Central memory CD8-positive, alpha-beta T cell (primary cell): ENCODE data around the gene PRM2.
A peak's percentile ranks its signal among the peaks of the same experiment; 100 is the strongest.
"Not testable (repeated sequence)": the region's sequence is repeated elsewhere in the genome, so short reads cannot be mapped to it uniquely, and the experiment has no call there.

Experiments
- ATAC-seq: fragments of 150-1000 bp; cut with Tn5 transposase; replicated peaks from 2 replicates; pipeline ENCODE4 v1.10.0; 2022; ENCODE audit warnings: mild to moderate bottlenecking, moderate FRiP score, moderate number of reproducible peaks; ENCODE audit not compliant: poor library complexity, severe bottlenecking; ENCODE audit errors: extremely low read depth
- DNase-seq, 2 donors: peaks; one replicate each; pipeline ENCODE4 v3.0.0; 2021; ENCODE audit warnings: low spot score in 2 of 2
- H3K27ac Mint-ChIP-seq: one replicate; pipeline ENCODE4 v1.8.0; 2022; ENCODE audit warnings: low read depth, mild to moderate bottlenecking, moderate library complexity, mixed read lengths
- H3K27me3 Mint-ChIP-seq: one replicate; pipeline ENCODE4 v1.8.0; 2022; ENCODE audit warnings: mixed read lengths
- H3K36me3 Mint-ChIP-seq: one replicate; pipeline ENCODE4 v1.8.0; 2022; ENCODE audit warnings: mild to moderate bottlenecking, moderate library complexity, mixed read lengths; ENCODE audit not compliant: insufficient read depth
- H3K4me1 Mint-ChIP-seq: one replicate; pipeline ENCODE4 v1.8.0; 2022; ENCODE audit warnings: mixed read lengths
- H3K4me3 Mint-ChIP-seq: one replicate; pipeline ENCODE4 v1.8.0; 2022; ENCODE audit warnings: mild to moderate bottlenecking, moderate library complexity, mixed read lengths
- H3K9me3 Mint-ChIP-seq: one replicate; pipeline ENCODE4 v1.8.0; 2022; ENCODE audit warnings: mixed read lengths

PRM2 gene

DNA sequence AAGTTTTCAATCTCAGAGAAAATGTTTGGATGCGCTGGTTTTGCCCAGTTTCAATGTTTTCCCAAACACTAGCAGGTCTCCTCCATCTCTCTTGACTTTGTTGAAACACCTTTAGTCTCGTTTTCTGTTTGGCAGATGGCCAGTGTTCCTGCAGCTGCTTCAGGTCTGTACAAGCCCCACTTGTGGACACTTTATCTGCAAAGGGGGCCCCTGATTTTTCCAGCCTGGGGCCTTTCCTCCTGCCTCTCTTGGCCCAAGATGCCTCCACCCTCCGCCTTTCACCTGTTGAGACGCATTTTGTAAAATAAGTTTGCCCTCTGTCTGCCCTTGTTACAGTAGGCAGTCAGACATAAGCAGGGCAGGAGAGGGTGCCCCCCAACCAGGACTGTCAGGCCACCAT is 26.7 kb upstream of the PRM2 start:
- H3K36me3 Mint-ChIP-seq: no peaks in the 10 kb centered on the region
- no peak for DNase-seq

DNA sequence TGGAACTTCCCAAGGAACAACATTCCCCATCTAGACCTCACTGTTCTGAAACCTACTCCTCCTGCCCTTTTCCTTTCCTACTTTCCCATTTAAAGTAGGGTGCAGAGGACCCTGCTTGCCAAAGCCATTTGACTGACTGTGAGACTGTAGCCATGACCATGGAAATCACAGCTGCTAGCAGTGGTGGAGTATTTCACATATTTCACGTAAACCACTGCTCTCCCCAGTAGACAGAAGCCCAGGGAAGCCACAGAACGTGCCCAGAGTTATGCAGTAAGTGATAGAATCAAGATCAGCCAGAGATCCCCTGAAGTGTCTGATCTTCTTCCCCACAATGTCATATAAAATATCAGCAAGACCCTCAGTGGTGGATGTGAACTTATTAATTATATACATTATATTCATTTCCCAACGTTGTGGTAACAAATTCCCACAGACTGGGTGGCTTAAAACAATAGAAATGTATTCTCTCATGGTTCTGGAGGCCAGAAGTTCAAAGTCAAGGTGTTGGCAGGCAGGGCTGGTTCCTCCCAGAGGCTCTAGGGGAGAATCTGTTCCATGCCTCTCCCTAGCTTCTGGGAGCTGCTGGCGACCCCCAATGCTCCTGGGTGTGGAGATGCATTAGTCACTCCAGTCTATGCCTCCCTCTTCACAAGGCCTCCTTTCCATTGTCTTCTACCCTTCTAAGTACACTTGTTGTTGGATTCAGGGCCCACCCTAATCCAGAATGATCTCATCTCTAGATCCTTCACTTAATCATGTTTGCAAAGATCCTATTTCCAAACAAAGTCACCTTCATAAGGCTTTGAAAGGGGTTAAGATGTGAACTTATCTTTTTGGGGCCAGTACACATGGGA is 25.6 kb upstream of the PRM2 start:
- ATAC-seq (no peak), DNase-seq (no peak)
- Mint-ChIP-seq H3K9me3 (no peaks in the 10 kb centered on the region), H3K4me1 (peaks cover 13% of the 10 kb centered on the region), H3K4me3 (no peak overlapping the region), H3K36me3 (no peaks in the 10 kb centered on the region), H3K27ac (no peak overlapping the region), H3K27me3 (no peaks in the 10 kb centered on the region)

More for the DNA sequence above, 26.7 kb upstream of the PRM2 start:
- H3K27me3 Mint-ChIP-seq: no peaks in the 10 kb centered on the region
- no peak for ATAC-seq
- peaks cover 2% of the 10 kb centered on the region for H3K4me1 Mint-ChIP-seq
- no peak overlapping the region for H3K4me3 Mint-ChIP-seq
- H3K9me3 Mint-ChIP-seq: no peaks in the 10 kb centered on the region
- H3K27ac Mint-ChIP-seq: no peak overlapping the region

DNA sequence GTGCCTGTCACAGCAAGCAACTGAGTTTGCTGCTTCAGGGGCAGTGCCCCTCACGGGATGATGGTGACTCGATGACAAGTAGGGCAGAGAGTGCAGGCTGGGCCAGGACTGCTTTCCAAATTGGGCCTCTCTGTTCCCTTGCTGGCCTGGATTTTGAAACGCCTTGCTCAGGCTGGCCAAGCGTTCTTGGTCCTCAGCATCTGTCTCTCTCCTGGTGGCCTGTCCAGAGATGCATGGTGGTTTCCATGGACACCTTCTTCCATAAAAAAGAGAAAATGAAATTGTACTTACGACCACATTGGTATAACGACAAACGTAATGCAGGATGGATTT is 24.2 kb upstream of the PRM2 start:
- no peak for DNase-seq
- Mint-ChIP-seq H3K4me1 (peaks cover 14% of the 10 kb centered on the region), H3K27me3 (no peaks in the 10 kb centered on the region), H3K9me3 (no peaks in the 10 kb centered on the region), H3K4me3 (no peak overlapping the region), H3K36me3 (no peaks in the 10 kb centered on the region), H3K27ac (no peak overlapping the region)
- no peak for ATAC-seq

DNA sequence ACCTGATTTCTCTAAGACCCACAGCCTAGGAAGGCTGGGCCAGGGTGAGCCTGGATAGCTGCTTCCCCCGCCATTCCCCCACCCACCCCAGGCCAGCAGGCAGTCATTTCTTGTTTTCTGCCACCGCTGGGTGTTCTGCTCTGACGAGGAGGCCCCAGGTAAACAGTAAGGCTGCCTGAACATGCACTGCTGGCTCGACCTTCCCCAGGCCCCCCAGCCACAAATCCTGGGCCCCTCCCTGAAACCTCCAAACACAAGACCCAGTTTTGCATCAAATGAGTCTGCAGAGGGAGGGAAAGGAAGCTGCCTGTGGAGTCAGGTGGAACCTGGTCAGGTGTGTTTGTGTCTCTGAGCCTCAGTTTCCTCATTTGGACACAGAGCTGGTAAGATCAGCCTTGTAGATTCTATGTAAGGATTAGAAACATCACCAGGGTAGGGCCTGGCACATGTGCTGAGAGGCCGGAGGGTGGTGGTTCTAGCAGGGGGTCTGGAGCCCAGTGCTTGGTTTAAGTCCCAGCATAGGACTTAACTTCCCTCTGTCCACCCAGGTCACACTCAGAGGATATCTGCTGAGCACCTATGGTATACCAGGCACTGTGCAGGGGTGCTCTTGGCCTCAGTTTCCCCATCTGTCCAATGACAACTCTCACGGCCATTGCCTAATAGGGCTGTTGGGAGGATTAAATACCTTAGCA is 23.7 kb upstream of the PRM2 start:
- no peaks in the 10 kb centered on the region for H3K27me3 Mint-ChIP-seq
- H3K4me1 Mint-ChIP-seq: peaks cover 14% of the 10 kb centered on the region
- H3K36me3 Mint-ChIP-seq: no peaks in the 10 kb centered on the region
- DNase-seq: no peak
- H3K9me3 Mint-ChIP-seq: no peaks in the 10 kb centered on the region
- no peak overlapping the region for H3K27ac Mint-ChIP-seq
- no peak overlapping the region for H3K4me3 Mint-ChIP-seq
- ATAC-seq: no peak

DNA sequence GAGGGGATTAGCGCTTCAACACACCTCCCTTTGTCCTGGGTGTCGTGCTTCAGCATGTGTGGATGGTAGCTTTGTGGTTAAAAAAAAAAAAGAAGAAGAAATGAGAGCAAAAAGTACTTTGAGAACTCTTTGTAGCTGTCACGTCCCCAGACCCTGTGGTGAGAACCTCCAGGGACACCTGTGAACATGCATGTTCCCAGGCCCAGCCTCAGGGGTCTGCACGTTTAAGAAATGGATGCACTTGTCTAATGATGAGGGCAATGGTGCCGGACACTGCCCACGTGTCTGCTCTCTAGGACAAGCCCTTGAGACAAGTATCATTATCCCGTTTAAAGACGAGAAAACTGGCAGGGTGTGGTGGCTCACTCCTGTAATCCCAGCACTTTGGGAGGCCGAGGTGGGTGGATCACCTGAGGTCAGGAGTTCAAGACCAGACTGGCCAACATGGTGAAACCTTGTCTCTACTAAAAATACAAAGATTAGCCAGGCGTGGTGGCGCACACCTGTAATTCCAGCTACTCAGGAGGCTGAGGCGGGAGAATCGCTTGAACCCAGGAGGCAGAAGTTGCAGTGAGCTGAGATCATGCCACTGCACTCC is 22.8 kb upstream of the PRM2 start:
- not testable (repeated sequence) for H3K9me3 Mint-ChIP-seq, H3K4me3 Mint-ChIP-seq, H3K27me3 Mint-ChIP-seq, H3K36me3 Mint-ChIP-seq, H3K27ac Mint-ChIP-seq, ATAC-seq, DNase-seq
- H3K4me1 Mint-ChIP-seq: peaks cover 14% of the 10 kb centered on the region

DNA sequence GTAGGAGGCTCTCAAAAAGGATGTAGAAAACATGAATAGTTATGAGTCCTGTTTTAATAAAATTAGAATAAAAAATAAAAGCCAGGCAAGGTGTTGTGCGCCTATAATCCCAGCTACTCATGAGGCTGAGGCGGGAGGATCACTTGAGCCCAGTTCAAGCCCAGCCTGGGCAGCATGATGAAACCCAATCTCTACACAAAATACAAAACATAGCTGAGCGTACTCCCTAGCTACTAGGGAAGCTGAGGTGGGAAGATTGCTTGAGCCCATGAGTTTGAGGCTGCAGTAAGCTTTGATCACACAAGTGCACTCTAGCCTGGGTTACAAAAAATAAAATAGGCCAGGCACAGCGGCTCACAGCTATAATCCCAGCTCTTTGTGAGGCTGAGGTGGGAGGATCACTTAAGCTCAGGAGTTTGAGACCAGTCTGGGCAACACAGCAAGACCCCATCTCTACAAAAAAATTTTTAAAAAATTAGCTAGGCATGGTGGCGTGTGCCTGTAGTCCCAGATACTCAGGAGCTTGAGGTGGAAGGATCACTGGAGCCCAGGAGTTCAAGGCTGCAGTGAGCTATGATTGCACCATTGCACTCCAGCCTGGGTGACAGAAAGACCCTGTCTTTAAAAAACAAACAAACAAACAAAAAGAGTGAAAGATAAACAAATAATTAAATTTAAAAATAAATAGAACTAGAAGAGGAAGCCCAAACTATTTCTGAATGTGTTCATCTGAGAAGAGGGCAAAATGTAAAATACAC is 22.0 kb upstream of the PRM2 start:
- ATAC-seq (no peak), DNase-seq (no peak)
- Mint-ChIP-seq H3K4me3 (peak overlapping the region; percentile 67), H3K27ac (no peak overlapping the region), H3K4me1 (peaks cover 14% of the 10 kb centered on the region), H3K27me3 (peaks cover 8% of the 10 kb centered on the region), H3K9me3 (no peaks in the 10 kb centered on the region), H3K36me3 (no peaks in the 10 kb centered on the region)

DNA sequence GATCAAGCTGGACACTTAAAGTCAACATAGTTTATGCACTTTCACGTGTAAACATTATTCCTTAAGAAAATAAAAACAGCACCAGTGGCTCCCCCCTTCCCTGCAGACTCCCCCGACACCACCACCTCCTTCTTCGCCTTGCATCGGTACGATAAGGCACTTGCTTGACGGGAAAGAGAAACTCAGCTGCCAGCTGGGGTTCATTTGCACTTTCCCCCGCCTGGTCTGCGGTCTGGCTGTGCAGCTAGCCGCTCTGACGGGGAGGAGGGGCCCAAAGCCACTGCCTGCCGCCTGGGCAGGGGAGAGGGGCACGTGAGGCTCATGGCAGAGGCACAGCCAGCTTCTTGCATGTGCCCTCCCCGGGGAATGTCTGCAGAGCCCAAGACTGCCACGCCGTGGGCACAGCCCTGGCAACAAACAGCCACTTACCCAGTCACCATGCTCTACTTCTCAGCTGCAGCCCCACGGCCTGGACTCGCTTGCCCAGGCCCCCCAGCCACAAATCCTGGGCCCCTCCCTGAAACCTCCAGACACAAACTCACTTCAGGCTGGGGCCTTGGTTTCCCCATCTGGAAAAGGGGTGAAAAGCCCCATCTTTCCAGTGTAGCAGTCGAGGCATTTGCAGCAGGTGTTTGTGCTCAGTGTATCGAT is 21.3 kb upstream of the PRM2 start:
- Mint-ChIP-seq H3K27me3 (peaks cover 15% of the 10 kb centered on the region), H3K4me3 (peak overlapping the region; percentile 67), H3K27ac (no peak overlapping the region), H3K9me3 (no peaks in the 10 kb centered on the region), H3K4me1 (peaks cover 14% of the 10 kb centered on the region), H3K36me3 (no peaks in the 10 kb centered on the region)
- ATAC-seq (peak; percentile 88), DNase-seq (peak; percentile 53 to 70)

DNA sequence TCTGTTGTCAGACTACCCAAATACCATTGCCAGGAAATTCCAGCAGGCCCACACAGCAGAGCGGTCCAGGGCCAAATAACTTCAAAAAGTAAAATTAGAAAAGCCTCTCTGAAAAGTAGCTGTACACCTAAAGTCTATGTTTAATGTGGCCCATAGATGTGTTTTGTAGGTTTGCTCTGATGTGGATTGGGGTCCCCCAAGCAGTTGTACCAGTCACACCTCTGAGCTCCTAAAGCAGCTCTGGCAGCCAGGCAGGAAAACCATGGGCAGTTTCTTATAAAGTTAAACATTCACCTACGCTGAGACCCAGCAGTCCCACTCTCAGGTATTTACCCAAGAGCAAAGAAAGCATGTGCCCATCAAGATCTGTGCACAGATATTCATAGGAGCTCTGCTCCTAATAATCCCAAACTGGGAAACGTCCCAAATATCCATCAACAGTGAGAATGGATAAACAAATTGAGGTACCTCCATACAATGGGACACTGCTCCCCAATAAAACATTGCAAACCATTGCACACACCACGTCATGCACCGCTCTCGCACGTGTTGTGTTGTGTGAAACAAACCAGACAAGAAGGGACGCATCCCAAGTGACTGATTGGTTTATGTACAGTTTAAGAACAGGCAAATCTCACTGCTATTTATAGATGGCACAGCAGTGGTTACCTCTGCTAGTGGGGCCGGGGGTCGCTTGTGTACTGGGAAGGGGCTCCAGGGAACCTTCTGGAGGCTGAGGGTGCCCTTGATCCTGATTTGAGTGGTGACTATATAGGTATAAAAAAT is 20.6 kb upstream of the PRM2 start:
- Mint-ChIP-seq H3K4me3 (peak overlapping the region; percentile 67), H3K4me1 (peaks cover 14% of the 10 kb centered on the region), H3K36me3 (no peaks in the 10 kb centered on the region), H3K9me3 (no peaks in the 10 kb centered on the region), H3K27ac (no peak overlapping the region), H3K27me3 (peaks cover 21% of the 10 kb centered on the region)
- ATAC-seq (no peak), DNase-seq (no peak)

DNA sequence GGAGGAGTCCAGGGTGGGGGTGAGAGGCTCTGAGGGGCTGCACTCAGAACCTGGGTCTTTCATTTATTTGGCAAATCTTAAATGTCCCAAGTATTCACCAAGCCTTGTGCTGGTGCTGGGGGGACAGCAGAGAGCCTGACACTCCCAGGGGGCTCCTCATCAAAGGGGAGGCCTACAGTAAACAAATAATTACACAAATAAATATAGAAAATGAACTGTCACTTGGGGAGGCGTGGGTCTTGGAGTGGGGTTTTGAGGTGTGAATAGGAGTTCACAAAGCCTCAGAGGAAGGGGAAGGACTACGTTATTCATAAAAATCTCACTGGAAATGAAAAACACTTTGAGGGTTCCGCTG is 20.0 kb upstream of the PRM2 start:
- Mint-ChIP-seq H3K36me3 (no peaks in the 10 kb centered on the region), H3K27ac (no peak overlapping the region), H3K9me3 (no peaks in the 10 kb centered on the region), H3K27me3 (peaks cover 27% of the 10 kb centered on the region), H3K4me3 (no peak overlapping the region), H3K4me1 (peaks cover 14% of the 10 kb centered on the region)
- DNase-seq: no peak
- no peak for ATAC-seq

DNA sequence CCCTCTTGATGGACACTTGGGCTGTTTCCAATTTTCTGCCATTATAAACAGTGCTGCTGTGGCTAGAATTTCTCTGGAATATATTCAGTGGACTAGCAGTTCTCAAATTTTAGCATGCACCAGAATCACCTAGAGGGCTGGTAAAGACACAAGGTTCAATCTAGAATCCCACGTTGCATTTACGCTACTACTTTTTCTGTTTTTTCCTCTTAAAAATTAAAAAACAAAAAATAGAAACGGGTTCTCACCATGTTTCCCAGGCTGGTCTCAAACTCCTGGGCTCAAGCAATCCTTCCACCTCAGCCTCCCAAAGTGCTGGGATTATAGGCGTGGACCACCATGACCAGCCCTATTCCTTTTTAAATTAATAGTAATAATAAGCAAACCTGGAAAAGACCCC is 19.4 kb upstream of the PRM2 start:
- Mint-ChIP-seq H3K9me3 (no peaks in the 10 kb centered on the region), H3K4me1 (peaks cover 14% of the 10 kb centered on the region), H3K27me3 (peaks cover 32% of the 10 kb centered on the region), H3K27ac (peak overlapping the region; percentile 35), H3K36me3 (no peaks in the 10 kb centered on the region), H3K4me3 (no peak overlapping the region)
- ATAC-seq: no peak
- no peak for DNase-seq

DNA sequence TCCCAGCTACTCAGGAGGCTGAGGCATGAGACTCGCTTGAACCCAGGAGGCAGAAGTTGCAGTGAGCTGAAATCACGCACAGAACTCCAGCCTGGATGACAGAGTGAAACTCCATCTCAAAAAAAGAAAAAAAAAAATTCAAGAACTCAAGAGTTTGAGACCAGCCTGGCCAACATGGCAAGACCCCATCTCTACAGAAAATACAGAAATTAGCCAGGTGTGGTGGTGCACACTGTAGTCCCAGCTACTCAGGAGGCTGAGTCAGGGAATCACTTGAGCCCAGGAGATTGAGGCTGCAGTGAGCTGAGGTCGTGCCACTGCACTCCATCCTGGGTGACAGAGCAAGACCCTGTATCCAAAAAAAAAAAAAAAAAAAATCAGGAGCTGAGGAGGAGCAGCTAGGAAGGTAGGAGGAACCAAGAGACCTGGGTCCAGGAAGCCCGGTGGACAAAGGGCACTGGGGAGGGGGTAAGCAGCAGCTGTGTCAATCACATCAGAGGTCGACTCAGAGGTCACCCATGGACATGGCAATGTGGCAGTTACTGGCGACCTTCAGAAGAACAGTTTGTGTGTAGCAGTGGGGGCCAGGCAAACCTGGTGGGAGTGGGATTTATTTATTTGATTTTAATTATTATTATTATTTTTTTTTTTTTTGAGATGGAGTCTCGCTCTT is 15.9 kb upstream of the PRM2 start:
- Mint-ChIP-seq H3K4me1 (peaks cover 5% of the 10 kb centered on the region), H3K9me3 (no peaks in the 10 kb centered on the region), H3K4me3 (no peak overlapping the region), H3K36me3 (no peaks in the 10 kb centered on the region), H3K27me3 (peaks cover 67% of the 10 kb centered on the region), H3K27ac (no peak overlapping the region)
- ATAC-seq (no peak), DNase-seq (no peak)
